ENCODE data around the gene TFAP2E.
"Not testable (repeated sequence)": the region's sequence is repeated elsewhere in the genome, so short reads cannot be mapped to it uniquely, and the experiment has no call there.

DNA sequence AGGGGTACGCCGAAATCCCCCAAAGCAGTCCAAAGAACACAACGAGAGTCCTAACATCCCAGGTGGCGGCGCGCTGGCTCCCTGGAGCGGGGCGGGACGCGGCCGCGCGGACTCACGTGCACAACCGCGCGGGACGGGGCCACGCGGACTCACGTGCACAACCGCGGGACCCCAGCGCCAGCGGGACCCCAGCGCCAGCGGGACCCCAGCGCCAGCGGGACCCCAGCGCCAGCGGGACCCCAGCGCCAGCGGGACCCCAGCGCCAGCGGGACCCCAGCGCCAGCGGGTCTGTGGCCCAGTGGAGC, 3.6 kb downstream of the TFAP2E start:
- TF ChIP-seq, protein P1, sequence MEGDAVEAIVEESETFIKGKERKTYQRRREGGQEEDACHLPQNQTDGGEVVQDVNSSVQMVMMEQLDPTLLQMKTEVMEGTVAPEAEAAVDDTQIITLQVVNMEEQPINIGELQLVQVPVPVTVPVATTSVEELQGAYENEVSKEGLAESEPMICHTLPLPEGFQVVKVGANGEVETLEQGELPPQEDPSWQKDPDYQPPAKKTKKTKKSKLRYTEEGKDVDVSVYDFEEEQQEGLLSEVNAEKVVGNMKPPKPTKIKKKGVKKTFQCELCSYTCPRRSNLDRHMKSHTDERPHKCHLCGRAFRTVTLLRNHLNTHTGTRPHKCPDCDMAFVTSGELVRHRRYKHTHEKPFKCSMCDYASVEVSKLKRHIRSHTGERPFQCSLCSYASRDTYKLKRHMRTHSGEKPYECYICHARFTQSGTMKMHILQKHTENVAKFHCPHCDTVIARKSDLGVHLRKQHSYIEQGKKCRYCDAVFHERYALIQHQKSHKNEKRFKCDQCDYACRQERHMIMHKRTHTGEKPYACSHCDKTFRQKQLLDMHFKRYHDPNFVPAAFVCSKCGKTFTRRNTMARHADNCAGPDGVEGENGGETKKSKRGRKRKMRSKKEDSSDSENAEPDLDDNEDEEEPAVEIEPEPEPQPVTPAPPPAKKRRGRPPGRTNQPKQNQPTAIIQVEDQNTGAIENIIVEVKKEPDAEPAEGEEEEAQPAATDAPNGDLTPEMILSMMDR (IDR thresholded peaks at IDR 0.05; ENCODE audit: poor library complexity), result not testable (repeated sequence)
- peak; percentile 69 for TF ChIP-seq EZH2 (IDR thresholded peaks at IDR 0.05; ENCODE audit: borderline replicate concordance)
